HG03442 (cell line): Measurements from ENCODE around the gene ZNF652.
"Not testable (repeated sequence)": the region's sequence is repeated elsewhere in the genome, so short reads cannot be mapped to it uniquely, and the experiment has no call there.

ENCODE experiments used
- ATAC-seq: cut with Tn5 transposase; IDR thresholded peaks from one replicate; pipeline ENCODE4 v1.9.1; 2021; ENCODE audit warnings: mild to moderate bottlenecking, moderate library complexity; ENCODE audit not compliant: unreplicated experiment

ZNF652 gene

DNA sequence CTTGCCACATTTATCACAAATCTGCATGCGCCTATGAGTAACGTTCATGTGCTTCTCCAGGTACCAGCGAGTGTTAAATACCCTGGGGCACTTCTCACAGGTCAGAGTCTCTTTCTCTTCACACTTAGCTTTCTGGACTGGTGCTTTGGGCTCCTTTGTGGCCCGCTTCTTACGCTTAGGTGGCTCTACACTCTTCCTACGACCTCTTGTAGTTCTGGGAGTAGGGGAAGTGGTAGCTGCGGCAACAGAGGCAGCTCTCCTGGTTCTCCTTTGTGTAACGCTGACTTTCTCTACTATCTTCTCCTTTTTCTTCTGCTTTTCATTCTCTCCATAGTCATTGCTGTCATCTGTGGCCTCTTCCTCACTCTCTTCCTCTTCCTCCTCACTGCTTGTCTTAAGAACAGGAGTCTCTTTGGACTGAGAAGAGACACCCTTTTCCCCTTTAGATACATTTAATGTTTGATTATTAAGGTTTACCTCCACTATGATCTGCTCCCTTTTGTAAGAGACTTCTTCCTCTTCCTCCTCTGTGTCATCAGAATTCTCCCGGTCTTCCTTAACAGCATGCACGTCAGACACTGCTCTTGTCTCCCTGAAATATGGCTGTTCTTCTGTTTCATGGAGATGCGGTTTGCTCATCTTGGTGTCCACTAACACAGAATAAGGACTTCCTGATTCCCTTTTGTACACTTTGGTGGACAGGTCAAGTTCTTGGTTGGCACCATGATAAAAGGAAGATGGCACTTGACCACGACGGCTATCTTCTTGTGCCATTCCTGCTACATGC, 45.0 kb downstream of the ZNF652 start:
- ATAC-seq = no peak

DNA sequence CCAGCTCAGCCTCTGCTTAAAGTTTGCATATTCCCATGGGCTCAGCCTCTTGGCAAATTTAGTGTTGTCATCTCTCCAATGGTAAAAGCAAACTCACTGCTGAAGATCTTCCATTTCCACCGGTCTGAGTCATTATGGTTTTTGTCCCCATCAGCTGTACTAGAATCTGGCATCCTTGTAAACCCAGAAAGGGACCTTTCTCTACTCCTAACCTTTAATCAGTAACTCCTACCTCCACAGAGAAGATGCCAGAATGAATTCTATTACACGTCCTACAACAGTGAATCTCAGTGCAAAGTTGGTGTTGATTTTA, 45.8 kb downstream of the ZNF652 start:
- no peak for ATAC-seq

DNA sequence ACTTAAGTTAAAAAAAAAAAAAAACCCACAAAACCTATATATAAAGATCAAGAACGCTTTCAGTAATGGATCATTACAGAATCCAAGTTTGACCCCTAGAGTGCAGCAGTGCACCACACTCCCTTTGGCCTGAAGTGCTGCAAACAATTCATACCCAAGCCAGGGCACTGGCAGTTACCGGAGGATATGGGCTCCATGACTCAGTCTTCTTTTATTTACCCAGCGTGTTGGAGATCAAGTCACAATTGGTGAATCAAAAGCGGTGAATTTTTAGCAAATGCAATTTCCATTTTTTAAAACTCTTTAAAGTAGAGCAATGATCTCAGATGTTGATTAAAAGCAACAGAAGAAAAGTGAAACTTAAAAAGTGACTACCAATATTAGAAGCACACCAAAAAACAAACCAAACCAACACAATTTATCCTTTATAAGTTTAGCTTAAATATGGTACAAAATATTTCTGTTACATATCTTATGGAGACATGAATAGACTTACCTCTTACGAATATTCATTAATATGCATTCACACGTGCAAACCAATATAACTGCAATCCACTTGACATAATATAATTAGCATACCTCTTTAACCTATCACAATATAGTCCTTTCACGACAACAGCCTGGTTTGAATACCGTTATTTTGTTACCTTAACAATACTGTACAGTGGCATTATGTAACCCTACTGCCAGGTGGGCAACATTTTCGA, 46.3 kb downstream of the ZNF652 start:
- no peak for ATAC-seq

DNA sequence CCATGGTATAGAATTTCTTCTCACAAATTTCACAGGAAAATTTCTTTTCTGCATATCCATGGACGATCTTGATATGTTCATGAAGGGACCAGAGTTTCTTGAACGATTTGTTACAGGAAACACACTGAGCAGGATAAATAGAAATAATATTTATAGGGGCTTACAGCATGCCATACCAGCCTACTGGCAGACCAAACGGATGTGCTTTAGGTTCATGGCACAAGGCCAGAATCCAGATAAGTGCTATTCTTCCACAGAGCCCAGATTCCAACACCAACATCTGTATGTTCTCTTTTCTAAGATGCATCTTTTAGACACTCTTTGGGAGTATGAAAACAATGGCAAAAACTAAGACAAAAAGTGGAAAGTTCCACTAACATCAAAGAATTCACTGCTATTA, 49.3 kb downstream of the ZNF652 start:
- no peak for ATAC-seq

DNA sequence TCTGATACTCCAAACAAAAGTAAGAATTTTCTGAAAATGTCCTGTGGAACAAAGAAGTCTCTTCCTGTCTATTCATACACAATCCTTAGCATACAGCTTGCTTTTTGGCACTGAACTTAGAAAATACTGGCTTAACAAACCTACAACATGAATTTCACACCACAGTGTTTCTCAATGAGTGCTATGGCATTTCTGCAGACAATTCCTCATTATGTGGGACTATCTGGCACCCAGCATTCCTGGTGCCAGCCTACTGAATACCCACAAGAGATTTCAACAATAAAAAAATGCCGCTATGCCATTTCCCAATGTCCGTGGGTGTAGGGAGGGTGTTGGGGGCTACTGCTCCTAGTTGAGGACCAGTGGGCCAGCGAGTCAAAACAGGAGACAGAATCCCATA, 62.1 kb downstream of the ZNF652 start:
- no peak for ATAC-seq

DNA sequence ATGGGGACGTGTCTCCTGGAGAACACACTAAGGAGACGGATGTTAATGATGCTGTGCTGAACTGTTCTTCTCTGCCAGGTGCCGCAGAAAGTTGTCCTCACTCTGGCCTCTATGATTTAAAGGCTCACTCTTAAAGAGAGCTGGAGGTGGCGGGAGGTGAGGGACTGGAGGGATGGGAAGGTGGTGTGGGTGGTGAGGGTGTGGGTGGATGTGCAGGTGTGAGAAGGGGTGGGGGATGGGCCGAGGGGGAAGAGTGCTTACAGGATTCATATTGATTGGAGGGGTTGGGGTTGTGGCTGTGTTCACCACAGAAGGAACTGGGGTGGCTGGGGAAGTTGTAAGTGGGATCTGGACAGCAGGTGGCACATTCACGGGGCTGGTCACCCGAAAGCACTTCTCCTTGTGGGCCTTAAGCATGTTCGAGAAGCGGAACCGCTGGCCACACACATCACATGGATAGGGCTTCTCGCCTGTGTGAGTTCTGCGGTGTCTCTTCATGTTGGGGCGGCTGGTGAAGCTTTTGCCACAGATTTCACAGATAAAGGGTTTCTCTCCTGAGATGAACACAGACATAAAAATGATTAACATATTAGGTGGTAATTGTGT, 63.6 kb downstream of the ZNF652 start:
- no peak for ATAC-seq

DNA sequence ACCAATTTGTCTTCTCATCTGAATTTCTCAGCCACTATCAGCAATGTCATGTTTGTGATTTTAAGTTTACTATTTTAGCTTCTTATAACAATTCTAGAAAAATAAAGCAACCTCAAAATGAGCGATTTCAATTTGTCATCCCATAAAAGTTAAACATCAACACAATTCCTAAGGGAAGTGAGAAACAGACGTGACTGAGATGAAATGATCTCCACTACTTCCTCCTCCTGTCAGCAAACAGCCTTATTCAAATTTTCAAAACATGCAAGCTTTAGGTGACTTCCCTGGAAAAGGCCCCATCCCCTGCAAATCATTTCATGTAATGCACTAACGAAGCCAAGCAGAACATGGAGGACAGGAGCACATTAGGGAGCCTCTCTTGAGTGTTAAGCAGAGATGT, 64.9 kb downstream of the ZNF652 start:
- ATAC-seq = no peak

DNA sequence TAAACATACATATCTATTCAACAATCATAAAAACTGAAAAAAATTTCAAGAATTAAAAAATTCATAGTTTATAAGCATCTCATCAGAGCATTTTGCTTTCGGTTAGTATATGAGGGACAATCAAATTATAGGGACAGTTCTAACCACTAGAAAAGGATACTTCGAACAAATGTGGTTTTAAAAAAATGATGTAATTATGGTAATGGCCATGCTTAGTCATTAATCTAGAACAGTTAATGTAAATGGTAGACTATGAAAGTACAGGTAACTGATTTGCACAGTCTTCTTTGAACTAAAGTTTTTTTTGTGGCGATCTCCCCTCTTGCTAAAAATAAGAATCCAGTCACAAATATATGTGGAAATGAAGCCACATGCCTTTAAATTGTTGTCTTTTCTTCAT, 67.9 kb downstream of the ZNF652 start:
- no peak for ATAC-seq

DNA sequence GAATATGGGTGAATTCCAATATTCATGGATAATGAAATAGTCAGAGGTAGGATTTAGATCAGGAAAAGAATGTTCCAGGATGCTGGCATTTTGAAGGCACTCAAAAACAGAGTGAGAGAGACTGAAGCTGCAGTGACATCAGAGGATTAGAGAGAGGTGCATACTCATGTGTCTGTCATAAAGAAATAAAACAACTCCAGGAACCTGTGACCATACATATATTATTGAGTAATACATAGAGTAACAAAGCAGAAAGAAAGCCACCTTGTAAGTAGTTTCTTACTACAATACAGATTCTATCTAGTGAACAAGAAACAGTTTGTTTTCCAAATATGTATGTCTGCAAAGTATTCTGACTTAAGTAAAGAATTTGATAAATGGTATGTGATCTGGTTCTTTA, 69.1 kb downstream of the ZNF652 start:
- no peak for ATAC-seq

DNA sequence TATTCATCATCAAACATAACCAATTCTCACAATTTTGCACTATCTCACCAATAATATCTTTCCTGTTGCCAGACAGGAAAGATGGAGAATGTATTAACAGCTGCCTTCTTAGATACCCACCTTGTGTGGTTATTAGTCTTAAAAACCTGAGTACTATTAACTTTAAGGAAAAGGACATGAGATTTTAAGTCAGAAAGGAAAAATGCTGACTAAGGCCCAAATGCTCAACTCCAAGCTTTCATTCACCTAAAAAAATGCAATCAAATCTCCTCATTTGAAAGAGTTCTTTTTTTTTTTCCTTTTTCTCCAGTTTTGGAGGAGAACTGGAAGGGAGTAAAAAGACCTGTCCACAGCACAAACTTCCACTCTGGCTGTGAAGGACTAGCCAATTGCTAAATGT, 70.1 kb downstream of the ZNF652 start:
- ATAC-seq = no peak

DNA sequence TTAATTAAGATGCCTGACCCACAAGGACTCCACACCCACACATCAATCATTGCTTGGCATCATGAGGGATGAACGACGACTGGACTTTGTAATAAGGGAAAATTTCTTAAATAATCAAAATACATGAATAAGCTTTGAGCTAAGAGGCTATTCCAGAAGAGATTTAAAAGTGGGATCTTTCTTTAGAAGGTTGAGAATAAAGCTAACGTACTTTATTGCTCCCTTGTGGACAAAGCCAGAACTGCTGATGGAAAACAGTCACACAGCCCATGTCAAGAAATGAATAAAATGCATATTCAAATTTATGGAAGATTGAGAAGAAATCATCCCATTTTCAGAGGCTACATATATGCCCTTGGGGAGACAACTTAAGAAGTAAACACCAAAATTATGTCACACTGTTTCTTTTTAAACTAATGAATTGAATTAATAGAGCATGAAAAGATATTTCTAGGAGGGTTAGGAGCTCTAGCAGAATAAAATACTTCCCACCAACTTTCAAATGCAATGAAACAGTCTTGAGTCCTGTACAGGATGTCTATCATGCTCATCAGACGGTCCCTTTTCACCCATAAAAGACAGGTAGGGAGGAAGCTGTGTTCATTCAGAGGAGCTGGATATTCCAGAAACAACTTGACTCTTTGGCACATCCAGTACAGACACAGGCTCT, 71.2 kb downstream of the ZNF652 start:
- no peak for ATAC-seq

DNA sequence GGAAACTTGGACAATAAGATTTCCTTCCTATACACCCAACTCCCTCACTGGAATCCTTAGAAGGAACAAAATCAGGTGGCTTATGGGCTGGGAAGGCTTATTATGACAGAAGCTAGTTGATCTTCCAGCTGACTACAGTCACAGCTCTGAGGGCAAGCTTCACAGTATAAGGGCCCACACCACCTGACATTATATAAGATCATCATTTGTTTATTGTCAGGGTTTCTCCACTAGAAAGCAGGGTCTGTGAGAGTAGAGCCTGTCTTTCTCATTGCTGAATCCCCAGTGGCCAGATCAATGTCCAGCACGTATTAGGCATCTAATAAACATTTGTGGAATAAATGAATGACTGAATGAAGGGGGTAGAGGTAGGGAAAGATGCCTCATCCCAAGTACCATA, 73.7 kb downstream of the ZNF652 start:
- no peak for ATAC-seq

DNA sequence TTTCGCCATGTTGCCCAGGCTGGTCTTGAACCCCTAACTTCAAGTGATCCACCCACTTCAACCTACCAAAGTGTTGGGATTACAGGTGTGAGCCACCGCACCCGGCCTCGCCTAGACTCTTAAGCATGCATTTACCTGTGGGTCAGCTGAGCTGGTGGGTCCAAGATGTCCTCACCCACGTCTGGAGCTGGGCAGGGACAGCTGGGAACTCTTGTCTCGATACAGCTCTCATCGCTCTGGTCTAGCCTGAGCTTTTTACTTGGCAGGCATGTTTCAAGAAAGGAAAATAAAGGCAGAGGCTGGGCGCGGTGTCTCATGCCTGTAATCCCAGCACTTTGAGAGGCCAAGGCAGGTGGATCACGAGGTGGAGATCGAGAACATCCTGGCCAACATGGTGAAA, 74.6 kb downstream of the ZNF652 start:
- no peak for ATAC-seq

DNA sequence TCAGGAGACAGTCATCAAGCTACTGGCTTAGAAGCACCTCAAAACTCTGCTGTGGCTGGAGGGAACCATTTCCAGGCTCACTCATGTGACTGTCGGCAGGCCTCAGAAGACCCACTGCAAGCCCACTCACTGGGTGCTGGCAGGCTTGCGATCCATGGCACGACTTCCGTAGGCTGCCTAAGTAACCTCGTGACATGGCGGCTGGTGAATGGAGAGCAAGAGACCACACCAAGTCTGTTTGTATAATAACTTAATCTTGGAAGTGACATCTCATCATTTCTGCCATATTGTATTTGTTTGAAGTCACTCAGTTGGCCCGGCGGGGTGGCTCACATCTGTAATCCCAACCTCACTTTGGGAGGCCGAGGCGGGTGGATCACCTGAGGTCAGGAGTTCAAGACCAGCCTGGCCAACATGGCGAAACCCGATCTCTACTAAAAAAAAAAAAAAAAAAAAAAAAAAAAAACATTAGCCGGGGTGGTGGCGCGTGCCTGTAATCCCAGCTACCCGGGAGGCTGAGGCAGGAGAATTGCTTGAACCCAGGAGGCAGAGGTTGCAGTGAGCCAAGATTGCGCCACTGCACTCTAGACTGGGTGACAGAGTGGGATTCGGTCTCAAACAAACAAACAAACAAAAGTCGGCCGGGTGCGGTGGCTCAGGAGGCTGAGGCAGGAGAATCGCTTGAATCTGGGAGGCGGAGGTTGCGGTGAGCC, 75.6 kb downstream of the ZNF652 start:
- not testable (repeated sequence) for ATAC-seq

DNA sequence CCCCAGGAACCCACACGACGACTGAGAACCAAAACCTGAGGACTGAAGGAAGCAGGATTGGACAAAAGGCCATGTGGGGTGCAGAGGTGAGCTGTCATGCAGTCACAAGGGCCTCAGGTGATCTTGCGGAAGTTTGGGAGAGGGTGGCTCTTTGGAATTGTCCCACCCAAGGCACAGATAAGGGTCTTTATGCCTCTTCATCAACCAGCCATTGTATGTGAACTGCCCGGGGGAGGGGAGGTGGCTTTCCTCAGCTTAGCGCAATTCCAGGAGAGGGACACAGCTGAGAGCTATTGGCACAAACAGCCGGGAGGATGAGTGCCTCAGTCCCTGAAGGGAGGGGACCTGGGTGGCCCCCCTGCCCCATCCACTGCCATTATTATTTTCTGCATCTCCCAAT, 76.3 kb downstream of the ZNF652 start:
- ATAC-seq = no peak

DNA sequence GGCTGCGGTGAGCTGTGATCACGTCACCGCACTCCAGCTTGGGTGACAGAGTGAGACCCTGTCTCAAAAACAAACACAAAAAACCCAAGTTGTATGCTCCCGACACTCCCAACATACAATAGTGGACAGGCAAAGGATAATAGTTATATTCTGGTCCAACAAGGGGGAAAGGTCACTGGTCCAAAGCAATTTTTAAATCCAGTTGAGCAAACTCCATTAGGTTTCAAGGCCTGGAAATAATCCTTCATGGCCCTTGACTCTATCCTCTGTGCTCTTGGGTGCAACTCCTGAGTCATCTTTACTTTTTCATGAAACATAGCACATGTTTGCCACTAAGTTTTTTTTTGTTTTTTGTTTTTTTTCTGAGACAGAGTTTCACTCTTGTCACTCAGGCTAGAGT, 81.1 kb downstream of the ZNF652 start:
- ATAC-seq = no peak

DNA sequence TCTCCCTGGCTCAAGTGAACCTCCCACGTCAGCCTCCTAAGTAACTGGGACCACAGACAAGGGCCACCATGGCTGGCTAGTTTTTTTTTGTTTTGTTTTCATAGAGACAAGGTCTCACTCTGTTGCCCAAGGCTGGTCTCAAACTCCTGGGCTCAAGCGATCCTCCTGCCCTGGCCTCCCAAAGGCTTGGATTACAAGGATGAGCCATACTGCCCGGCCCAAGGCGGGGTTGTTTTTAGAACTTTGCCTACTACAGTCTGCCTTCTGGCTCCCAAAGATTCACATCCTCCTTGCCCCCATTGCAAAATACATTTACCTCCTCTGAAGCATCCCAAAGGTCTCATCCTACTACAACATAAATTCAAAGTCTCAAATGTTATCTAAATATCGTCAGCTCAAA, 82.0 kb downstream of the ZNF652 start:
- ATAC-seq = no peak

DNA sequence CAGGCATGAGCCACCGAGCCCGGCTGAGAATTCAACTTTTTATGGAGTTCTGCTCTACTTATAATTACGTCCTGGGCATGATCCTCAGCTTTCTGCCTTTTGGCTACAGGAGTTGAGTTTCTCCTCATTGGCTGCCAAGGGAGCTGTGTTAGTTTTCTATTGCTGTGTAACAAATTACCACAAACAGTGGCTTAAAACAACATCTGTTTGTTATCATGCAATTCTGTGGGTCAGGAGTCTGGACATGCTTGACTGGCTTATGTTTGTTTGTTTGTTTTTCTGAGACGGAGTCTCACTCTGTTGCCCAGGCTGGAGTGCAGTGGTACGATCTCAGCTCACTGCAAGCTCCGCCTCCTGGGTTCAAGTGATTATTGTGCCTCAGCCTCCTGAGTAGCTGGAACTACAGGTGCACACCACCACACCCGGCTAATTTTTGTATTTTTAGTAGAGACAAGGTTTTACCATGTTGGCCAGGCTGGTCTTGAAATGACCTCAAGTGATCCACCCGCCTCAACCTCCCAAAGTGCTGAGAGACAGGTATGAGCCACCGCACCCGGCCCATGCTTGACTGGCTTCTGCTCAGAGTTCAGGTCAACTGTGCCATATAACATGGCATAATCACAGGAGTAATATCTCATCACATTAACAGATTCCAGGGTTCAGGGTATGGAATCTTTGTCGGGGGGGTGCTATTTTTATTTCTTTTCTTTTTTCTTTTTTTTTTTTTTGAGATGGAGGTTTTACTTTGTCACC, 82.6 kb downstream of the ZNF652 start:
- not testable (repeated sequence) for ATAC-seq

DNA sequence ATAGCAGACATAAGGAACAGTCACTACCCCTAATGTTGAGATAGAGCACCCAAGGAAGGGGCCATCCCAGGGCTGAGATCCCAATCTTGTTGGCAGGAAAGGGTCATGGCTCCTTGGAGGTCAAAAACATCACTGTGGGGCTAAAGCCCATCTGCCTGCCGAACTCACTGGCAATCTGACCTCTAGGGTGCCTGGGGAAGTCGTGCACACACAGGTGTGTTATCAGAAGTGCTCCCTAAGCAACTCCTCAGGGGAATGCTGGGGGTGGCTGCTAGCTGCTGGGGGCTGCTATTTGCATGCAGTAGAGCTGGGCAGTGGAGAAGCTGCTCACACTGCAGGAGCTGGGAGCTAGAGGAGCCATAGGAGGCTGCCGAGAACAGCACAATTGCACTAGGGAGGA, 84.0 kb downstream of the ZNF652 start:
- no peak for ATAC-seq

DNA sequence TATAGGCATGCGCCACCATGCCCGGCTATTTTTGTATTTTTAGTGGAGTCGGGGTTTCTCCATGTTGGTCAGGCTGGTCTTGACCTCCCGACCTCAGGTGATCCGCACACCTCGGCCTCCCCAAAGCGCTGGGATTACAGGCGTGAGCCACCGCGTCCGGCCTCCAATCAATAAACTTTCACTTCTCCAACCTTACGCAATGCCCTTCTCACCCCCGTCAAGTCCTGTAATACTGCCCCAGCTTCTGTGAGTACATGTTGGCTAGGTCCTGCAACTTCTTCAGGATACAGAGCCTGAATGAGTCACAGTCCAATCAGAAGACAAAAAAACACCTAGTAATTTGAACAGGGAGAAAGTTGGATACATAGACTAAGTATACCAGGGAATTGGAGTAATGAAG, 84.4 kb downstream of the ZNF652 start:
- no peak for ATAC-seq
